Loucy (cell line): ENCODE measurements around the gene IL1RAPL2.

Source experiments
- H2AFZ ChIP-seq: fragments of 200-600 bp; sonication (generic); 2 replicates; pipeline ENCODE4 v1.6.0; 2016; ENCODE audit warnings: antibody characterized with exemption, mild to moderate bottlenecking, low read length, moderate library complexity
- H3F3A ChIP-seq: fragments of 200-600 bp; 2 replicates; pipeline ENCODE4 v1.6.0; 2016; ENCODE audit warnings: antibody characterized with exemption, low read depth, mild to moderate bottlenecking
- H3K27me3 ChIP-seq: fragments of 200-600 bp; sonication (generic); 2 replicates; pipeline ENCODE4 v1.6.1; 2014; ENCODE audit warnings: low read length, mild to moderate bottlenecking; ENCODE audit not compliant: insufficient read depth, poor library complexity, severe bottlenecking
- H3K36me3 ChIP-seq: fragments of 200-600 bp; sonication (generic); 2 replicates; pipeline ENCODE4 v1.6.1; 2016; ENCODE audit warnings: low read length; ENCODE audit not compliant: insufficient read depth
- H3K4me1 ChIP-seq: fragments of 200-600 bp; sonication (generic); 2 replicates; pipeline ENCODE4 v1.5.1; 2014; ENCODE audit warnings: low read length, mild to moderate bottlenecking; ENCODE audit not compliant: insufficient read depth, poor library complexity, severe bottlenecking
- H3K4me2 ChIP-seq: fragments of 200-600 bp; sonication (generic); 2 replicates; pipeline ENCODE4 v1.6.0; 2014; ENCODE audit warnings: antibody characterized with exemption, low read length, low read depth, mild to moderate bottlenecking; ENCODE audit not compliant: poor library complexity, severe bottlenecking
- H3K4me3 ChIP-seq: fragments of 200-600 bp; sonication (generic); 2 replicates; pipeline ENCODE4 v1.5.1; 2014; ENCODE audit warnings: low read length, mild to moderate bottlenecking, mixed read lengths; ENCODE audit not compliant: poor library complexity, severe bottlenecking
- H3K79me2 ChIP-seq: fragments of 200-600 bp; sonication (generic); 2 replicates; pipeline ENCODE4 v1.6.1; 2014; ENCODE audit warnings: low read length; ENCODE audit not compliant: insufficient read depth
- H3K9ac ChIP-seq: fragments of 200-600 bp; sonication (generic); 2 replicates; pipeline ENCODE4 v1.6.0; 2014; ENCODE audit warnings: mild to moderate bottlenecking, low read depth, low read length, moderate library complexity; ENCODE audit not compliant: poor library complexity, severe bottlenecking
- H3K9me2 ChIP-seq: fragments of 200-600 bp; sonication (generic); replicated peaks from 2 replicates; pipeline ENCODE4 v1.6.1; 2016; ENCODE audit warnings: low read depth, low read length, mixed read lengths
- H3K9me3 ChIP-seq: fragments of 200-600 bp; sonication (generic); 2 replicates; pipeline ENCODE4 v1.6.1; 2014; ENCODE audit warnings: mild to moderate bottlenecking, antibody characterized with exemption, low read length, low read depth; ENCODE audit not compliant: insufficient read depth
- H4K20me1 ChIP-seq: fragments of 200-600 bp; sonication (generic); 2 replicates; pipeline ENCODE4 v1.6.0; 2014; ENCODE audit warnings: antibody characterized with exemption, low read length, mild to moderate bottlenecking; ENCODE audit not compliant: insufficient read depth, poor library complexity, severe bottlenecking
- CTCF ChIP-seq: fragments of 200-600 bp; sonication (generic); conservative IDR thresholded peaks from 2 replicates; pipeline ENCODE4 v1.5.1; 2014; ENCODE audit warnings: mild to moderate bottlenecking, antibody characterized with exemption, low read length
- EZH2phosphoT487 ChIP-seq: fragments of 200-600 bp; IDR thresholded peaks from 2 replicates; pipeline ENCODE4 v1.6.1; 2018; ENCODE audit warnings: antibody characterized with exemption, mild to moderate bottlenecking, moderate library complexity, borderline replicate concordance

IL1RAPL2 gene

GRCh38 chrX:105738162-105738561, 1172.2 kb downstream of the IL1RAPL2 start:
- Histone ChIP-seq H3K4me2 (no peak overlapping the region), H3K36me3 (no peaks in the 10 kb centered on the region), H3K27me3 (no peaks in the 10 kb centered on the region), H3K9me2 (no peaks in the 10 kb centered on the region), H4K20me1 (no peaks in the 10 kb centered on the region), H3F3A (no peaks in the 10 kb centered on the region), H3K4me3 (no peak overlapping the region), H3K4me1 (no peaks in the 10 kb centered on the region), H2AFZ (no peak overlapping the region), H3K9ac (no peak overlapping the region), H3K9me3 (no peaks in the 10 kb centered on the region), H3K79me2 (no peaks in the 10 kb centered on the region)
- TF ChIP-seq EZH2phosphoT487 (no peak), CTCF (no peak)

- Histone ChIP-seq H3K4me3 (no peak overlapping the region), H3K79me2 (no peaks in the 10 kb centered on the region), H3K4me1 (no peaks in the 10 kb centered on the region), H3K4me2 (no peak overlapping the region), H2AFZ (no peak overlapping the region), H3K9ac (no peak overlapping the region), H3K9me3 (no peaks in the 10 kb centered on the region), H3K27me3 (no peaks in the 10 kb centered on the region), H3K9me2 (no peaks in the 10 kb centered on the region), H4K20me1 (no peaks in the 10 kb centered on the region), H3F3A (no peaks in the 10 kb centered on the region), H3K36me3 (no peaks in the 10 kb centered on the region)
- TF ChIP-seq CTCF, result no peak
- no peak for TF ChIP-seq EZH2phosphoT487
Measured at GRCh38 chrX:105744291-105744690, 1178.3 kb downstream of the IL1RAPL2 start.

GRCh38 chrX:105744946-105745345, 1178.9 kb downstream of the IL1RAPL2 start:
- H3F3A ChIP-seq, result no peaks in the 10 kb centered on the region
- H4K20me1 ChIP-seq, result no peaks in the 10 kb centered on the region
- no peaks in the 10 kb centered on the region for H3K9me2 ChIP-seq
- H3K27me3 ChIP-seq, result no peaks in the 10 kb centered on the region
- no peak overlapping the region for H3K4me2 ChIP-seq
- H3K9me3 ChIP-seq, result no peaks in the 10 kb centered on the region
- H2AFZ ChIP-seq, result no peak overlapping the region
- no peaks in the 10 kb centered on the region for H3K36me3 ChIP-seq
- TF ChIP-seq CTCF (no peak), EZH2phosphoT487 (no peak)
- no peak overlapping the region for H3K4me3 ChIP-seq
- no peaks in the 10 kb centered on the region for H3K79me2 ChIP-seq
- no peak overlapping the region for H3K9ac ChIP-seq
- no peaks in the 10 kb centered on the region for H3K4me1 ChIP-seq
